ENCODE measurements around the gene ZDHHC5.

GRCh38 chr11:57622263-57622662 is 45.7 kb upstream of the ZDHHC5 start:
- no peak for TF ChIP-seq CTCF (optimal IDR thresholded peaks at IDR 0.05 in 1 of 3, IDR thresholded peaks at IDR 0.05 in 1 of 3, conservative IDR thresholded peaks at IDR 0.05 in 1 of 3; ENCODE audit: extremely low read depth in 1 of 3, insufficient read depth in 2 of 3, low read length in 3 of 3)
- no peak for TF ChIP-seq EZH2 (IDR thresholded peaks at IDR 0.05; ENCODE audit: low read length)

All from keratinocyte (primary cell).